Mucosa of rectum (tissue), 2 donors: ENCODE results near the gene SLC6A4.
"Not testable (repeated sequence)": the region's sequence is repeated elsewhere in the genome, so short reads cannot be mapped to it uniquely, and the experiment has no call there.

Experiments
- H3K27ac ChIP-seq, 2 donors: one replicate each; pipeline ENCODE4 v1.7.0; 2013; ENCODE audit warnings: inconsistent platforms in 2 of 2, low read depth in 2 of 2, low read length in 2 of 2
- H3K27me3 ChIP-seq, 2 donors: one replicate each; pipeline ENCODE4 v1.7.0; 2013; ENCODE audit warnings: low read length in 2 of 2; ENCODE audit not compliant: control insufficient read depth in 2 of 2, insufficient read depth in 2 of 2
- H3K36me3 ChIP-seq, 2 donors: one replicate each; pipeline ENCODE4 v1.7.0; 2013; ENCODE audit warnings: low read length in 2 of 2; ENCODE audit not compliant: control insufficient read depth in 2 of 2, insufficient read depth in 2 of 2
- H3K4me1 ChIP-seq, 2 donors: one replicate each; pipeline ENCODE4 v1.7.0; 2013; ENCODE audit warnings: low read length in 2 of 2, mild to moderate bottlenecking in 1 of 2; ENCODE audit not compliant: control insufficient read depth in 2 of 2, insufficient read depth in 2 of 2
- H3K4me3 ChIP-seq, 2 donors: one replicate each; pipeline ENCODE4 v1.7.0; 2013; ENCODE audit warnings: low read length in 2 of 2
- H3K9ac ChIP-seq, 2 donors: one replicate each; pipeline ENCODE4 v1.7.0; 2013; ENCODE audit warnings: low read length in 2 of 2, low read depth in 1 of 2, mild to moderate bottlenecking in 1 of 2
- H3K9me3 ChIP-seq, 2 donors: one replicate each; pipeline ENCODE4 v1.7.0; 2013; ENCODE audit warnings: low read length in 2 of 2; ENCODE audit not compliant: control insufficient read depth in 2 of 2
- donor health status: healthy.
- donor health status: Normal muscosa, but diverticular disease.

SLC6A4 gene

DNA sequence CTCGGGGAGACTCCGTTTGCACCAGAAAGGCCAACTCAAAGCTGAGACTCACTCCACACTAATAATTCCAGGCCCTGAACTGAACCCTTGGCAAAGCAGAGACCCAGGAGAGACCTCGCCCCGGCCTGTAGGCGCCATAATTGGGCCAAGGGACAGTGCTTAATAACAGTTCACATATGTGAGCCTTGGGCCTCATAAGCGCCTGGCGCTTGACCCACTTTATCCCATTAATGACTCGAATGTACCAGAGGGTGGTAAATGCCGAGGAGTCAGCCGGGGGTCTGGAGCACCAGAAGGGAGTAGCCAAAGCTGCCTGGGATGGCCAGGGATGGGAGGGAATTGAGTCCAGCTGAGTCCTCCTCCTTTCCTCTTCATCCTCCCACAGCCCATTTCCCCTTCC, 24.6 kb downstream of the SLC6A4 start:
- H3K9ac ChIP-seq, result no peak overlapping the region
- no peaks in the 10 kb centered on the region for H3K9me3 ChIP-seq
- H3K4me1 ChIP-seq, result no peaks in the 10 kb centered on the region
- H3K27ac ChIP-seq, result no peak overlapping the region
- H3K27me3 ChIP-seq, result no peaks in the 10 kb centered on the region
- H3K4me3 ChIP-seq, result no peak overlapping the region
- H3K36me3 ChIP-seq, result no peaks in the 10 kb centered on the region

- Histone ChIP-seq H3K9me3 (no peaks in the 10 kb centered on the region), H3K36me3 (no peaks in the 10 kb centered on the region), H3K4me3 (no peak overlapping the region), H3K9ac (no peak overlapping the region), H3K27me3 (no peaks in the 10 kb centered on the region), H3K4me1 (no peaks in the 10 kb centered on the region), H3K27ac (no peak overlapping the region)
Measured at GRCh38 chr17:30210366-30210765, 25.1 kb downstream of the SLC6A4 start.

DNA sequence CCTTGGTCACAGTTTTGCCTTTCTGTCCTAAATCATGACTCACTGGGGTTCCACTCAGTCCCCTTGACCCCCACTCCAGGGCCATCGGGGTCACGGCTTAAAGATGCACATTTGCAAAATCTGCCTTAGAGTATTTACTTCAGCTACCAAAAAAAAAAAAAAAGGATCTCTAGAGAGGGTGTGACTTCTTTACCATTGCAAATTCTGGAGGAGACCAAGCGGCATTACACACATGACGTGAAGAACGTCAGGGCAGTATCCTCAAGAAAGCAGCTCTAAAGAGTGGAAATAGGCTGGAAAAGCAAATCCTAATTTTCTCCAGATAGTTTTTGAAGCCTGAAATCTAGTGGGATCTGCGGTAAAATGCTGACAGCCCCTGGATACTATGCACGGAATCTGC, 25.6 kb downstream of the SLC6A4 start:
- Histone ChIP-seq H3K9me3 (no peaks in the 10 kb centered on the region), H3K9ac (no peak overlapping the region), H3K27ac (no peak overlapping the region), H3K36me3 (no peaks in the 10 kb centered on the region), H3K4me1 (no peaks in the 10 kb centered on the region), H3K27me3 (no peaks in the 10 kb centered on the region), H3K4me3 (no peak overlapping the region)

DNA sequence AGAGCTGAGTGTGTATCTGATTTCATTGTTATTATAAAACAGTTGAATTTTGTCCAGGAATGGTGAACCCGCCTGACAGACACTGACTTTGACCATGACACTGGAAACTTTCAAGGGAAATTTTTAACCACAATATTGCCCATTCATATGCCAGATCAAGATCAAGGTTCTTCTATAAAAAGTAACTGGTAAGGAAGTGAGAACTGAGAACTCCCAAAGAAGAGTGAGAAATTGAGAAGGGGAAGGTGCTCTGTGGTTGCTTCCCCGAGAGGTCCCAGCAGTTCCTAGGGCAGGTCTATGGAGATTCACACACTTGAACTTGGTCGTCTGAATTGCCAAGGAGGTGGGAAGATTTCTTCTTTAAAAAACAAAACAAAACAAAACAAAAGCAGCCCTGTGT, 27.3 kb downstream of the SLC6A4 start:
- H3K4me3 ChIP-seq, result no peak overlapping the region
- no peaks in the 10 kb centered on the region for H3K36me3 ChIP-seq
- H3K4me1 ChIP-seq, result no peaks in the 10 kb centered on the region
- no peak overlapping the region for H3K27ac ChIP-seq
- no peaks in the 10 kb centered on the region for H3K9me3 ChIP-seq
- H3K27me3 ChIP-seq, result no peaks in the 10 kb centered on the region
- no peak overlapping the region for H3K9ac ChIP-seq

DNA sequence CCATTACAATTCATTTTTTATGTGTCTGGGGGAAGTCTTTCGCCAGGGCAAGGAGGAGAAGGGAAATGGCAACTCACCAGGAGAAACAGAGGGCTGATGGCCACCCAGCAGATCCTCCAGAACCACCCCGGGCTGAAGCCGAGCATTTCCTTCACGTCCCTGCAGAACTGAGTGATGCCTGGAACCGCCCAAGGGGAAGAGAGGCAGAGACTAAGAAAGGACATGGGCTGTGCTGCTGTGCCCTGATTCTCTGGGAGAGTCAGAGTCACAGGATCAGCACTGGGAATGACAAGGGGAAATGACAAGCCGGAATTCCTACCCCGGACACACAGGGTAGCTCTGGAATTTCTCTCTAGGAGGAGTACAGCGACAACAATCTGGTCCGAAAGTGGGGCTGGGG, 27.8 kb downstream of the SLC6A4 start:
- peaks cover 0 to 1% of the 10 kb centered on the region in 2 donors for H3K27me3 ChIP-seq
- no peak overlapping the region for H3K4me3 ChIP-seq
- H3K9ac ChIP-seq, result no peak overlapping the region
- no peaks in the 10 kb centered on the region for H3K9me3 ChIP-seq
- H3K4me1 ChIP-seq, result no peaks in the 10 kb centered on the region
- H3K27ac ChIP-seq, result no peak overlapping the region
- no peaks in the 10 kb centered on the region for H3K36me3 ChIP-seq

GRCh38 chr17:30203471-30203981, 32.0 kb downstream of the SLC6A4 start:
- H3K9me3 ChIP-seq, result no peaks in the 10 kb centered on the region
- no peak overlapping the region for H3K9ac ChIP-seq
- H3K36me3 ChIP-seq, result no peaks in the 10 kb centered on the region
- H3K27ac ChIP-seq, result no peak overlapping the region
- H3K4me3 ChIP-seq, result no peak overlapping the region
- peaks cover 0 to 4% of the 10 kb centered on the region in 2 donors for H3K27me3 ChIP-seq
- no peaks in the 10 kb centered on the region for H3K4me1 ChIP-seq

DNA sequence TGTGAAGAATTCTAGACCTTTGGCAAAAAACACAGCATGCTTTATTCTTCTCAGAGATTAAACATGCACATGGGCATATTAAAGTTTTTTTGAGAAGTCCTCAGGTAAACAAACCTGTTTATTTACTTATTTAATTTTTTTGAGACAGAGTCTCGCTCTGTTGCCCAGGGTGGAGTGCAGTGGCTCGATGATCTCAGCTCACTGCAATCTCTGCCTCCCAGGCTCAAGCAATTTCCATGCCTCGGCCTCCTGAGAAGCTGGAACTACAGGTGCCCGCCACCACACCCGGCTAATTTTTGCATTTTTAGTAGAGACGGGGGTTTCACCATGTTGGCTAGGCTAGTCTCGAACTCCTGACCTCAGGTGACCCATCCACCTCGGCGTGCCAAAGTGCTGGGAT, 34.8 kb downstream of the SLC6A4 start:
- not testable (repeated sequence) for H3K36me3 ChIP-seq, H3K27ac ChIP-seq, H3K27me3 ChIP-seq, H3K4me3 ChIP-seq, H3K9ac ChIP-seq, H3K4me1 ChIP-seq, H3K9me3 ChIP-seq

- Histone ChIP-seq H3K27me3 (peaks cover 0 to 4% of the 10 kb centered on the region in 2 donors), H3K4me1 (no peaks in the 10 kb centered on the region), H3K4me3 (no peak overlapping the region), H3K27ac (no peak overlapping the region), H3K9ac (no peak overlapping the region), H3K36me3 (no peaks in the 10 kb centered on the region), H3K9me3 (no peaks in the 10 kb centered on the region)
Measured at GRCh38 chr17:30200106-30200505, 35.4 kb downstream of the SLC6A4 start.

DNA sequence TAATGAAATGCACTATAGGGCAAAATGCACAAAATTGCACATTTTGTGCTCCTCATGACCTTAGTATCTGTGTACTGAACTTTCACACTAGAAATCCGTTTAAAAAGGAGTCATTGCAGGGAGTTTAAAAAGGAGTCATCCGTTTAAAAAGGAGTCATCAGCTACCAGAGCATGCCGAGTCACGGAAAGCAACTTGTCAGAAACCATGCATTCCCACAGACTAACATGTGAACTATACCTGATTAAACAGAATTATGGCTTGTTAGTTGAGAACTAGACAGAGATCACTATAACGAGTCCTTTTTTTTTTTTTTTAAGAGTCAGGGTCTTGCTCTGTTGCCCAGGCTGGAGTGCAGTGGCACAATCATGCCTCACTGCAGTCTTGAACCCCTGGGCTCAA, 35.9 kb downstream of the SLC6A4 start:
- no peaks in the 10 kb centered on the region for H3K4me1 ChIP-seq
- H3K36me3 ChIP-seq, result no peaks in the 10 kb centered on the region
- H3K9me3 ChIP-seq, result no peaks in the 10 kb centered on the region
- H3K27me3 ChIP-seq, result peaks cover 0 to 4% of the 10 kb centered on the region in 2 donors
- H3K4me3 ChIP-seq, result no peak overlapping the region
- no peak overlapping the region for H3K27ac ChIP-seq
- H3K9ac ChIP-seq, result no peak overlapping the region

DNA sequence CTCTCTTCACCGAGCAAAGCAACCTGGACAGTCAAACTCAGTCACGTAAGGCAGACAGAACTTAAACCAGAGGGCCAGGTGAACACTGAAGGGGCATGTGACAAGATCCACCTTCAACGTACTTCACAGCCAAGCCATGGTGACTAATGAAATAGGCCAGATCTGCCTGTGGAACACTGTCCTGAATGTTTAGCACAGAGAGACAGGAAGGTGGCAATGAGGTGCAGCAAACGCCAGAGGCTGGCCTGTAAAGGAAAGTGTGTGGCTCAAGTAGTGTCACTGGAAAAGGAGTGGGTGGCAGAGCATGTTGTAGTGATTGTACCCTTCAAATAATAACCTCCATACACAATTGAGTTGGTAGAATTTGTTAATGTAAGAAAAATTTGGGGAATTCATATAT, 38.1 kb downstream of the SLC6A4 start:
- Histone ChIP-seq H3K9me3 (no peaks in the 10 kb centered on the region), H3K4me1 (no peaks in the 10 kb centered on the region), H3K27ac (no peak overlapping the region), H3K9ac (no peak overlapping the region), H3K27me3 (peaks cover 0 to under 1% of the 10 kb centered on the region in 2 donors), H3K4me3 (no peak overlapping the region), H3K36me3 (no peaks in the 10 kb centered on the region)

- Histone ChIP-seq H3K27ac (no peak overlapping the region), H3K9ac (no peak overlapping the region), H3K9me3 (no peaks in the 10 kb centered on the region)
Measured at GRCh38 chr17:30196504-30196903, 39.0 kb downstream of the SLC6A4 start.

More at GRCh38 chr17:30196504-30196903, 39.0 kb downstream of the SLC6A4 start:
- Histone ChIP-seq H3K27me3 (no peaks in the 10 kb centered on the region), H3K36me3 (no peaks in the 10 kb centered on the region), H3K4me3 (no peak overlapping the region), H3K4me1 (no peaks in the 10 kb centered on the region)
